Keratinocyte (primary cell): Measurements from ENCODE around the gene FERMT3.

ENCODE experiments used
- EZH2 ChIP-seq: IDR thresholded peaks from one replicate; pipeline ENCODE4 v1.6.1; 2012; ENCODE audit warnings: inconsistent platforms, mild to moderate bottlenecking, low read length, moderate library complexity
- TF ChIP-seq, protein P1 (sequence below), 3 experiments: IDR thresholded peaks in 1 of 3; conservative IDR thresholded peaks in 1 of 3; optimal IDR thresholded peaks in 1 of 3; 2 replicates in 2 of 3; 3 replicates in 1 of 3; pipeline versions ENCODE3 to v1.5.1; 2011; ENCODE audit warnings: low read length in 3 of 3, mild to moderate bottlenecking in 3 of 3, moderate library complexity in 2 of 3, control low read depth in 1 of 3, inconsistent platforms in 1 of 3; ENCODE audit not compliant: insufficient read depth in 2 of 3; ENCODE audit errors: extremely low read depth in 1 of 3

DNA sequence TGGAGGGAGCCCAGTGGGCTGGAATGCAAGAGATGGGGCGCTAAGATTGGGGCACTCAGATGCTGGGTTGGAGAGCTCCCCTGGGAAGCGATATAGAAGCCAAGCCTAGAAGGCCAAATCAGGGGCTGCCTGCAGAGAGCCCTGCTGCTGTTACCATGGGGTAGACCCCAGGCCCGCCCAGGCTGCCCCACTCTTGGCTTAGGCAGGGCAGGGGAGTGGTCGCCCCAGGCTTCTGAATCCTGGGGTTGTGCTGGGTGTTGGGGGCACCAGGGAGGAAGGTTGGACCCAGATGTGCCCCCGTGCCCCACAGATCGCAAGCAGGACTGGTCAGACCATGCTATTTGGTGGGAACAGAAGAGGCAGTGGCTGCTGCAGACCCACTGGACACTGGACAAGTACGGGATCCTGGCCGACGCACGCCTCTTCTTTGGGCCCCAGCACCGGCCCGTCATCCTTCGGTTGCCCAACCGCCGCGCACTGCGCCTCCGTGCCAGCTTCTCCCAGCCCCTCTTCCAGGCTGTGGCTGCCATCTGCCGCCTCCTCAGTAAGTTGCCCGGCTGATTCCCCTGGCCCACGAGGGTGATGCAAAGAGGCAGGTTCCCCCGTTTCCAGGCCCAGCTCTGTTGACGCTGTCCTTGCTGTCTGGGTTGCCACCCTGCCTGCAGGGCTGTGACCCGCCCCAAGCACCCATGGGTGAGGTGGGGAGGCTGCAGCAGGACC, 3.9 kb downstream of the FERMT3 start:
- TF ChIP-seq, protein P1, sequence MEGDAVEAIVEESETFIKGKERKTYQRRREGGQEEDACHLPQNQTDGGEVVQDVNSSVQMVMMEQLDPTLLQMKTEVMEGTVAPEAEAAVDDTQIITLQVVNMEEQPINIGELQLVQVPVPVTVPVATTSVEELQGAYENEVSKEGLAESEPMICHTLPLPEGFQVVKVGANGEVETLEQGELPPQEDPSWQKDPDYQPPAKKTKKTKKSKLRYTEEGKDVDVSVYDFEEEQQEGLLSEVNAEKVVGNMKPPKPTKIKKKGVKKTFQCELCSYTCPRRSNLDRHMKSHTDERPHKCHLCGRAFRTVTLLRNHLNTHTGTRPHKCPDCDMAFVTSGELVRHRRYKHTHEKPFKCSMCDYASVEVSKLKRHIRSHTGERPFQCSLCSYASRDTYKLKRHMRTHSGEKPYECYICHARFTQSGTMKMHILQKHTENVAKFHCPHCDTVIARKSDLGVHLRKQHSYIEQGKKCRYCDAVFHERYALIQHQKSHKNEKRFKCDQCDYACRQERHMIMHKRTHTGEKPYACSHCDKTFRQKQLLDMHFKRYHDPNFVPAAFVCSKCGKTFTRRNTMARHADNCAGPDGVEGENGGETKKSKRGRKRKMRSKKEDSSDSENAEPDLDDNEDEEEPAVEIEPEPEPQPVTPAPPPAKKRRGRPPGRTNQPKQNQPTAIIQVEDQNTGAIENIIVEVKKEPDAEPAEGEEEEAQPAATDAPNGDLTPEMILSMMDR (optimal IDR thresholded peaks at IDR 0.05 in 1 of 3, IDR thresholded peaks at IDR 0.05 in 1 of 3, conservative IDR thresholded peaks at IDR 0.05 in 1 of 3; ENCODE audit: extremely low read depth in 1 of 3, insufficient read depth in 2 of 3, low read length in 3 of 3), result no peak
- TF ChIP-seq EZH2, result no peak
